DND-41 (cell line): ENCODE results near the gene NAP1L4.
A peak's percentile ranks its signal among the peaks of the same experiment; 100 is the strongest.

Experiments
- ATAC-seq: fragments of 200-7000 bp; cut with Tn5 transposase; 3 replicates; pipeline ENCODE4 v1.9.1; 2021; ENCODE audit warnings: low read depth; ENCODE audit not compliant: insufficient read depth
- DNase-seq: peaks from one replicate; pipeline ENCODE4 v3.0.0-alpha.2; 2020
- H2AFZ ChIP-seq: 2 replicates; pipeline ENCODE4 v1.6.0; 2012; ENCODE audit warnings: low read depth, low read length
- H3K27ac ChIP-seq: 2 replicates; pipeline ENCODE4 v1.5.1; 2012; ENCODE audit warnings: low read length, inconsistent platforms
- H3K27me3 ChIP-seq: fragments of 200-600 bp; sonication (generic); 2 replicates; pipeline ENCODE4 v1.6.0; 2012; ENCODE audit warnings: low read length, mild to moderate bottlenecking, inconsistent platforms; ENCODE audit not compliant: insufficient read depth, poor library complexity
- H3K36me3 ChIP-seq: 2 replicates; pipeline ENCODE4 v1.5.1; 2012; ENCODE audit warnings: low read length, inconsistent platforms; ENCODE audit not compliant: insufficient read depth
- H3K4me1 ChIP-seq: 2 replicates; pipeline ENCODE4 v1.5.1; 2012; ENCODE audit warnings: mild to moderate bottlenecking, low read length; ENCODE audit not compliant: insufficient read depth
- H3K4me2 ChIP-seq: 2 replicates; pipeline ENCODE4 v1.6.0; 2012; ENCODE audit warnings: mild to moderate bottlenecking, moderate library complexity, low read length, inconsistent platforms; ENCODE audit not compliant: insufficient read depth
- H3K4me3 ChIP-seq, 2 experiments: fragments of 200-600 bp in 1 of 2; shearing (Covaris generic) in 1 of 2; 2 replicates each; pipeline ENCODE4 v1.5.1; 2012 to 2016; ENCODE audit warnings: inconsistent platforms in 2 of 2, low read length in 2 of 2, mild to moderate bottlenecking in 2 of 2, low read depth in 1 of 2, moderate library complexity in 1 of 2
- H3K79me2 ChIP-seq: 2 replicates; pipeline ENCODE4 v1.6.0; 2012; ENCODE audit warnings: low read length, inconsistent platforms; ENCODE audit not compliant: insufficient read depth
- H3K9ac ChIP-seq: 2 replicates; pipeline ENCODE4 v1.6.0; 2012; ENCODE audit warnings: low read depth, mild to moderate bottlenecking, inconsistent platforms, low read length, moderate library complexity
- H3K9me3 ChIP-seq: 2 replicates; pipeline ENCODE4 v1.5.1; 2012; ENCODE audit warnings: low read length, moderate library complexity, mild to moderate bottlenecking, inconsistent platforms; ENCODE audit not compliant: insufficient read depth, severe bottlenecking
- H4K20me1 ChIP-seq: 2 replicates; pipeline ENCODE4 v1.6.0; 2012; ENCODE audit warnings: low read length; ENCODE audit not compliant: insufficient read depth
- CTCF ChIP-seq: IDR thresholded peaks from 2 replicates; pipeline ENCODE4 v1.5.1; 2012; ENCODE audit warnings: borderline replicate concordance, low read length, moderate library complexity, mild to moderate bottlenecking; ENCODE audit not compliant: poor library complexity, severe bottlenecking; ENCODE audit errors: extremely low read depth
- EZH2 ChIP-seq: IDR thresholded peaks from 3 replicates; pipeline ENCODE4 v1.6.1; 2012; ENCODE audit warnings: borderline replicate concordance, low read depth, mild to moderate bottlenecking, moderate library complexity, low read length, inconsistent platforms; ENCODE audit not compliant: severe bottlenecking

The NAP1L4 gene

GRCh38 chr11:2989551-2989950 is 2.6 kb downstream of the NAP1L4 start:
- peak overlapping the region; percentile 66 for H3K27ac ChIP-seq
- H3K4me2 ChIP-seq = peak overlapping the region; percentile 77
- no peak for ATAC-seq
- no peaks in the 10 kb centered on the region for H3K27me3 ChIP-seq
- peaks cover 52% of the 10 kb centered on the region for H4K20me1 ChIP-seq
- DNase-seq = no peak
- no peaks in the 10 kb centered on the region for H3K9me3 ChIP-seq
- H3K4me1 ChIP-seq = peaks cover 48% of the 10 kb centered on the region
- TF ChIP-seq EZH2 (no peak), CTCF (no peak)
- H2AFZ ChIP-seq = no peak overlapping the region
- H3K9ac ChIP-seq = peak overlapping the region; percentile 94
- H3K4me3 ChIP-seq = peak overlapping the region; percentile 74 to 99; a peak in 3 of 4 replicates
- H3K36me3 ChIP-seq = peaks cover 20% of the 10 kb centered on the region
- H3K79me2 ChIP-seq = peaks cover 82% of the 10 kb centered on the region

- H3K27ac ChIP-seq = peak overlapping the region; percentile 66
Observed at GRCh38 chr11:2989006-2989405, 3.1 kb downstream of the NAP1L4 start.

GRCh38 chr11:2987881-2988861 is 4.0 kb downstream of the NAP1L4 start:
- peaks cover 45% of the 10 kb centered on the region for H3K4me1 ChIP-seq
- peak overlapping the region; percentile 77 for H3K4me2 ChIP-seq
- H3K36me3 ChIP-seq = peaks cover 28% of the 10 kb centered on the region
- H3K27me3 ChIP-seq = no peaks in the 10 kb centered on the region
- TF ChIP-seq EZH2 = no peak
- no peak for TF ChIP-seq CTCF
- H3K9me3 ChIP-seq = no peaks in the 10 kb centered on the region
- H4K20me1 ChIP-seq = peaks cover 66% of the 10 kb centered on the region
- peak overlapping the region in 1 of 2 experiments; percentile 74; a peak in 1 of 4 replicates for H3K4me3 ChIP-seq
- H3K9ac ChIP-seq = peak overlapping the region; percentile 94
- DNase-seq = no peak
- H3K79me2 ChIP-seq = peaks cover 94% of the 10 kb centered on the region
- peak overlapping the region; percentile 66 for H3K27ac ChIP-seq
- H2AFZ ChIP-seq = no peak overlapping the region
- no peak for ATAC-seq

More at GRCh38 chr11:2989006-2989405, 3.1 kb downstream of the NAP1L4 start:
- DNase-seq (no peak), ATAC-seq (no peak)
- no peak for TF ChIP-seq EZH2
- no peak for TF ChIP-seq CTCF
- Histone ChIP-seq H3K36me3 (peaks cover 22% of the 10 kb centered on the region), H3K9ac (peak overlapping the region; percentile 94), H3K79me2 (peaks cover 88% of the 10 kb centered on the region), H3K9me3 (no peaks in the 10 kb centered on the region), H3K27me3 (no peaks in the 10 kb centered on the region), H3K4me3 (peak overlapping the region; percentile 7 to 74; a peak in 3 of 4 replicates), H3K4me2 (peak overlapping the region; percentile 77), H3K4me1 (peaks cover 49% of the 10 kb centered on the region), H4K20me1 (peaks cover 58% of the 10 kb centered on the region), H2AFZ (no peak overlapping the region)
